Lower leg skin (tissue), 3 donors: ENCODE measurements around the gene SIAH3.

ENCODE experiments used
- CTCF ChIP-seq, 3 donors: fragments of 450-650 bp; IDR thresholded peaks; one replicate each; pipeline ENCODE4 v1.5.1; 2016; ENCODE audit warnings: antibody characterized with exemption in 3 of 3, mild to moderate bottlenecking in 3 of 3, moderate library complexity in 2 of 3
- POLR2A ChIP-seq, 2 donors: fragments of 450-650 bp; IDR thresholded peaks; one replicate each; pipeline ENCODE4 v1.6.1; 2016 to 2017; ENCODE audit warnings: antibody characterized with exemption in 2 of 2, mild to moderate bottlenecking in 1 of 2, moderate library complexity in 1 of 2

- TF ChIP-seq CTCF (IDR thresholded peaks at IDR 0.05) (no peak), POLR2A (IDR thresholded peaks at IDR 0.05) (no peak)
Measured at GRCh38 chr13:45728759-45729158, 122.8 kb downstream of the SIAH3 start.
